H9 (cell line): ENCODE measurements around the gene GRIP2. TPM values are rescaled to one million over a fixed set of nuclear protein-coding genes. Genes with fewer than 3 reads are reported as not detected.

Experiments used
- DNase-seq: peaks from one replicate; pipeline ENCODE4 v3.0.0-alpha.2; 2017
- H2AFZ ChIP-seq: one replicate; pipeline ENCODE4 v1.6.1; 2013; ENCODE audit warnings: mild to moderate bottlenecking, low read length, control low read depth, moderate library complexity
- H2AK5ac ChIP-seq: 2 replicates; pipeline ENCODE4 v1.6.1; 2013; ENCODE audit warnings: low read length, control low read depth, mixed read lengths; ENCODE audit not compliant: insufficient read length
- H2BK120ac ChIP-seq: one replicate; pipeline ENCODE4 v1.6.1; 2013; ENCODE audit warnings: low read depth, mild to moderate bottlenecking, low read length, control low read depth, inconsistent platforms; ENCODE audit not compliant: poor library complexity, severe bottlenecking
- H2BK12ac ChIP-seq: 2 replicates; pipeline ENCODE4 v1.6.1; 2013; ENCODE audit warnings: low read length, control low read depth, mixed read lengths, low read depth; ENCODE audit not compliant: insufficient read length
- H2BK15ac ChIP-seq: 2 replicates; pipeline ENCODE4 v1.6.1; 2013; ENCODE audit warnings: low read depth, low read length, control low read depth
- H2BK20ac ChIP-seq: one replicate; pipeline ENCODE4 v1.6.1; 2013; ENCODE audit warnings: low read depth, mild to moderate bottlenecking, low read length, control low read depth, inconsistent platforms; ENCODE audit not compliant: poor library complexity, severe bottlenecking
- H2BK5ac ChIP-seq: 2 replicates; pipeline ENCODE4 v1.6.1; 2013; ENCODE audit warnings: low read length, control low read depth, mixed read lengths; ENCODE audit not compliant: insufficient read length
- H3K14ac ChIP-seq: 2 replicates; pipeline ENCODE4 v1.6.1; 2013; ENCODE audit warnings: low read length, control low read depth; ENCODE audit not compliant: insufficient read depth
- H3K18ac ChIP-seq: 2 replicates; pipeline ENCODE4 v1.6.1; 2013; ENCODE audit warnings: low read depth, mild to moderate bottlenecking, mixed read lengths, low read length, control low read depth; ENCODE audit not compliant: insufficient read length
- H3K23ac ChIP-seq: 2 replicates; pipeline ENCODE4 v1.6.1; 2013; ENCODE audit warnings: low read length, control low read depth, mixed read lengths, low read depth; ENCODE audit not compliant: insufficient read length
- H3K23me2 ChIP-seq: 2 replicates; pipeline ENCODE4 v1.6.1; 2013; ENCODE audit warnings: low read depth, mild to moderate bottlenecking, mixed read lengths, low read length, control low read depth; ENCODE audit not compliant: insufficient read length, poor library complexity, severe bottlenecking
- H3K27ac ChIP-seq: 2 replicates; pipeline ENCODE4 v1.5.1; 2013; ENCODE audit warnings: low read length, control low read depth, mixed read lengths, low read depth; ENCODE audit not compliant: insufficient read length
- H3K27me3 ChIP-seq: 2 replicates; pipeline ENCODE4 v1.6.1; 2013; ENCODE audit warnings: low read length, control low read depth, inconsistent platforms; ENCODE audit not compliant: insufficient read depth
- H3K4ac ChIP-seq: 2 replicates; pipeline ENCODE4 v1.6.1; 2013; ENCODE audit warnings: low read depth, mild to moderate bottlenecking, control low read depth, inconsistent platforms, low read length, moderate library complexity
- H3K4me1 ChIP-seq: 2 replicates; pipeline ENCODE4 v1.6.1; 2013; ENCODE audit warnings: low read length, control low read depth, inconsistent platforms; ENCODE audit not compliant: insufficient read depth
- H3K4me2 ChIP-seq: 2 replicates; pipeline ENCODE4 v1.6.1; 2013; ENCODE audit warnings: low read length, control low read depth, mixed read lengths; ENCODE audit not compliant: insufficient read length, insufficient read depth
- H3K56ac ChIP-seq: 2 replicates; pipeline ENCODE4 v1.6.1; 2013; ENCODE audit warnings: low read depth, mild to moderate bottlenecking, mixed read lengths, low read length, control low read depth; ENCODE audit not compliant: insufficient read length
- H3K79me1 ChIP-seq: 2 replicates; pipeline ENCODE4 v1.6.1; 2013; ENCODE audit warnings: low read depth, mild to moderate bottlenecking, moderate library complexity, low read length, control low read depth, inconsistent platforms; ENCODE audit not compliant: insufficient read depth, poor library complexity, severe bottlenecking
- H3K79me2 ChIP-seq: 2 replicates; pipeline ENCODE4 v1.6.1; 2013; ENCODE audit warnings: low read length, control low read depth, inconsistent platforms; ENCODE audit not compliant: insufficient read depth
- H3K9ac ChIP-seq: 2 replicates; pipeline ENCODE4 v1.6.1; 2013; ENCODE audit warnings: low read length, control low read depth, mixed read lengths; ENCODE audit not compliant: insufficient read length; ENCODE audit errors: extremely low read depth
- H3K9me3 ChIP-seq: one replicate; pipeline ENCODE4 v1.6.1; 2013; ENCODE audit warnings: low read depth, low read length, inconsistent platforms; ENCODE audit not compliant: control insufficient read depth
- H3T11ph ChIP-seq: one replicate; pipeline ENCODE4 v1.6.1; 2013; ENCODE audit warnings: mild to moderate bottlenecking, low read length, control low read depth, inconsistent platforms
- H4K20me1 ChIP-seq: one replicate; pipeline ENCODE4 v1.6.1; 2013; ENCODE audit not compliant: control insufficient read depth, insufficient read length, insufficient read depth
- H4K5ac ChIP-seq: 2 replicates; pipeline ENCODE4 v1.6.1; 2013; ENCODE audit warnings: low read depth, mild to moderate bottlenecking, mixed read lengths, low read length, control low read depth; ENCODE audit not compliant: insufficient read length
- H4K8ac ChIP-seq: replicated peaks from 2 replicates; pipeline ENCODE4 v1.6.1; 2013; ENCODE audit warnings: low read length, control low read depth, mixed read lengths, low read depth; ENCODE audit not compliant: insufficient read length
- H4K91ac ChIP-seq: 2 replicates; pipeline ENCODE4 v1.6.1; 2013; ENCODE audit warnings: low read depth, mild to moderate bottlenecking, moderate library complexity, mixed read lengths, low read length, control low read depth; ENCODE audit not compliant: insufficient read length
- H3K27ac Mint-ChIP-seq, 3 experiments: 2 replicates in 2 of 3; 3 replicates in 1 of 3; pipeline ENCODE4 v1.8.0; 2020 to 2021; ENCODE audit warnings: mixed read lengths in 3 of 3, mild to moderate bottlenecking in 1 of 3, moderate library complexity in 1 of 3
- H3K27me3 Mint-ChIP-seq: 2 replicates; pipeline ENCODE4 v1.8.0; 2021; ENCODE audit warnings: low read depth, mild to moderate bottlenecking, moderate library complexity, mixed read lengths
- H3K36me3 Mint-ChIP-seq, 3 experiments: 2 replicates in 2 of 3; 3 replicates in 1 of 3; pipeline ENCODE4 v1.8.0; 2020 to 2021; ENCODE audit warnings: low read depth in 3 of 3, mixed read lengths in 3 of 3; ENCODE audit not compliant: insufficient read depth in 1 of 3
- H3K4me1 Mint-ChIP-seq, 2 experiments: 2 replicates each; pipeline ENCODE4 v1.8.0; 2020; ENCODE audit warnings: mixed read lengths in 2 of 2
- H3K4me3 Mint-ChIP-seq, 2 experiments: 2 replicates in 1 of 2; 3 replicates in 1 of 2; pipeline ENCODE4 v1.8.0; 2020 to 2021; ENCODE audit warnings: mild to moderate bottlenecking in 2 of 2, mixed read lengths in 2 of 2, moderate library complexity in 1 of 2
- H3K9me3 Mint-ChIP-seq, 2 experiments: 2 replicates in 1 of 2; 3 replicates in 1 of 2; pipeline ENCODE4 v1.8.0; 2020; ENCODE audit warnings: mild to moderate bottlenecking in 2 of 2, mixed read lengths in 2 of 2, moderate library complexity in 1 of 2
- WGBS: extraction: QIAGEN DNeasy Blood & Tissue Kit; methylation state at CpG from one replicate; pipeline ENCODE4 v1.1.7; 2013; ENCODE audit warnings: missing lambda C conversion rate, low lambda C conversion rate, mixed read lengths; ENCODE audit not compliant: insufficient read length; ENCODE audit errors: extremely low coverage; 5-methylcytosine and 5-hydroxymethylcytosine counted together
- total RNA-seq: library from RNA; stranded (reverse); gene quantifications from 2 replicates; pipeline ENCODE4 v1.2.1, GENCODE V29; 2021
- TF ChIP-seq, protein P1 (sequence below): fragments of 200-600 bp; sonication (generic); conservative IDR thresholded peaks from 3 replicates; pipeline ENCODE4 v1.8.0; 2021; ENCODE audit warnings: antibody characterized with exemption, mild to moderate bottlenecking

The GRIP2 gene
- total RNA-seq, 1 experiment from 2014 or later = 3.1 TPM

DNA sequence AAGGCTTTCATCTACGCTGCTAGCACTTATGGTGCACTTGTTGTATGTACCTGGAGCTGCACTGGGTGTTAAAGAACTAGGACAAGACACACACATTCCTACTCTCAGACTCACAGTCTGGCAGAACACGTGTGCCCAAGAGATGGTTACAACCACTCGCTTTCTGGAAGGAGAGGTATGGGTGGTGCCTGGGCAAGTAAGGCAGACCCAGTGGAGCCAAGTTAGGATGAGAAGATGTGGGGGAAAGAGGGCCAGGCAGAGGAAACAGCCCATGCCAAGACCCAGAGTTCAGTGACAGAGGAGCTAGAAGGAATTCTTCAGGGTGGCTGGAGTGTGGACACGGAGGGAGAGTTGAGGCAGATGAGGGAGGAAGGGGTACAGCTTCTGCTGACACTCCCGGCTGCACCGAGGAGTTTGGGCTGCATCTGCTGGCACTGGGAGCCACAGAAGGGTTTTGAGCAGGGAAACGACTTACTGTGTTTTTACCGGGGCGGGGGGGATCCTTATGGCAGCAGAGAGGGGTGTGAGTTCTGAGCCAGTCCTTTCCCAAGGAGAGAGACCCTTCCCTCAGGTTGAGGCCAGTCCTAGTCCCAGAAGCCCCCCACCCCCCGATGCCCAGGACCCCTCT lies 59.0 kb downstream of the GRIP2 start:
- Mint-ChIP-seq H3K4me1 (peaks cover 14 to 19% of the 10 kb centered on the region in 2 experiments), H3K36me3 (peaks cover 52 to 90% (median 62%) of the 10 kb centered on the region in 3 experiments), H3K4me3 (no peak overlapping the region), H3K27me3 (no peaks in the 10 kb centered on the region), H3K27ac (peak overlapping the region in 2 of 3 experiments; percentile 59 to 71; a peak in 4 of 7 replicates), H3K9me3 (no peaks in the 10 kb centered on the region; a peak in 1 of 5 replicates)
- Histone ChIP-seq H2BK12ac (no peak overlapping the region), H2AFZ (no peak overlapping the region), H3K4ac (no peak overlapping the region), H2BK20ac (no peak overlapping the region), H2BK5ac (no peak overlapping the region), H3K23ac (no peak overlapping the region), H4K8ac (no peak overlapping the region), H4K20me1 (no peaks in the 10 kb centered on the region), H4K5ac (no peak overlapping the region), H3K23me2 (no peaks in the 10 kb centered on the region), H2AK5ac (no peak overlapping the region), H3K9me3 (no peaks in the 10 kb centered on the region), H2BK120ac (no peak overlapping the region), H3K56ac (no peak overlapping the region), H4K91ac (no peak overlapping the region), H3K18ac (no peak overlapping the region), H3K79me2 (no peaks in the 10 kb centered on the region), H3K27me3 (no peaks in the 10 kb centered on the region), H3K14ac (no peak overlapping the region; the same call in 1 of the 2 replicates), H3K9ac (no peak overlapping the region), H3K27ac (no peak overlapping the region), H3K79me1 (no peaks in the 10 kb centered on the region), H3K4me2 (no peak overlapping the region), H3T11ph (no peak overlapping the region), H2BK15ac (no peak overlapping the region), H3K4me1 (no peaks in the 10 kb centered on the region)
- TF ChIP-seq, protein P1, sequence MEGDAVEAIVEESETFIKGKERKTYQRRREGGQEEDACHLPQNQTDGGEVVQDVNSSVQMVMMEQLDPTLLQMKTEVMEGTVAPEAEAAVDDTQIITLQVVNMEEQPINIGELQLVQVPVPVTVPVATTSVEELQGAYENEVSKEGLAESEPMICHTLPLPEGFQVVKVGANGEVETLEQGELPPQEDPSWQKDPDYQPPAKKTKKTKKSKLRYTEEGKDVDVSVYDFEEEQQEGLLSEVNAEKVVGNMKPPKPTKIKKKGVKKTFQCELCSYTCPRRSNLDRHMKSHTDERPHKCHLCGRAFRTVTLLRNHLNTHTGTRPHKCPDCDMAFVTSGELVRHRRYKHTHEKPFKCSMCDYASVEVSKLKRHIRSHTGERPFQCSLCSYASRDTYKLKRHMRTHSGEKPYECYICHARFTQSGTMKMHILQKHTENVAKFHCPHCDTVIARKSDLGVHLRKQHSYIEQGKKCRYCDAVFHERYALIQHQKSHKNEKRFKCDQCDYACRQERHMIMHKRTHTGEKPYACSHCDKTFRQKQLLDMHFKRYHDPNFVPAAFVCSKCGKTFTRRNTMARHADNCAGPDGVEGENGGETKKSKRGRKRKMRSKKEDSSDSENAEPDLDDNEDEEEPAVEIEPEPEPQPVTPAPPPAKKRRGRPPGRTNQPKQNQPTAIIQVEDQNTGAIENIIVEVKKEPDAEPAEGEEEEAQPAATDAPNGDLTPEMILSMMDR = no peak
- no peak for DNase-seq
- no CpG with 5 or more reads among the region's 10 CpGs for WGBS
